SK-N-SH treated with all-trans-retinoic acid at 6 μM for 48 hours (cell line): ENCODE data around the gene WWC2.

Experiments used
- ARNTL ChIP-seq: fragments of 450-650 bp; formaldehyde crosslinking; IDR thresholded peaks from 2 replicates; pipeline ENCODE4 v1.5.0; 2020; ENCODE audit warnings: low read depth, mild to moderate bottlenecking, moderate library complexity, borderline replicate concordance
- BACH2 ChIP-seq: fragments of 250-450 bp; sonication (Bioruptor Pico); IDR thresholded peaks from 2 replicates; pipeline ENCODE4 v1.9.0; 2021; ENCODE audit warnings: mild to moderate bottlenecking, borderline replicate concordance
- CSRNP3 ChIP-seq: fragments of 250-450 bp; sonication (Bioruptor Pico); IDR thresholded peaks from 2 replicates; pipeline ENCODE4 v1.5.1; 2021; ENCODE audit warnings: mild to moderate bottlenecking, moderate library complexity
- ESRRG ChIP-seq: fragments of 250-450 bp; sonication (Bioruptor Pico); IDR thresholded peaks from 2 replicates; pipeline ENCODE4 v1.6.1; 2021; ENCODE audit warnings: mild to moderate bottlenecking
- PATZ1 ChIP-seq: fragments of 250-450 bp; sonication (Bioruptor Pico); IDR thresholded peaks from 2 replicates; pipeline ENCODE4 v1.8.0; 2020; ENCODE audit warnings: mild to moderate bottlenecking, moderate library complexity, borderline replicate concordance
- POU6F1 ChIP-seq: fragments of 250-450 bp; sonication (Bioruptor Pico); IDR thresholded peaks from 2 replicates; pipeline ENCODE4 v1.8.0; 2021; ENCODE audit warnings: low read depth, mild to moderate bottlenecking, moderate library complexity, borderline replicate concordance
- RARB ChIP-seq: fragments of 250-450 bp; sonication (Bioruptor Pico); IDR thresholded peaks from 2 replicates; pipeline ENCODE4 v1.8.0; 2021; ENCODE audit warnings: mild to moderate bottlenecking, moderate library complexity
- SNAI2 ChIP-seq: fragments of 250-450 bp; sonication (Bioruptor Pico); IDR thresholded peaks from 2 replicates; pipeline ENCODE4 v1.5.0; 2020; ENCODE audit warnings: mild to moderate bottlenecking, moderate library complexity
- TSHZ2 ChIP-seq: fragments of 250-450 bp; sonication (Bioruptor Pico); IDR thresholded peaks from 2 replicates; pipeline ENCODE4 v1.5.0; 2020; ENCODE audit warnings: mild to moderate bottlenecking, moderate library complexity
- ZC3H10 ChIP-seq: fragments of 250-450 bp; sonication (Bioruptor Pico); IDR thresholded peaks from 2 replicates; pipeline ENCODE4 v1.5.1; 2021; ENCODE audit warnings: mild to moderate bottlenecking, moderate library complexity
- ZFP30 ChIP-seq: fragments of 450-650 bp; formaldehyde crosslinking; IDR thresholded peaks from 2 replicates; pipeline ENCODE4 v1.5.0; 2022; ENCODE audit warnings: mild to moderate bottlenecking, moderate library complexity
- ZNF70 ChIP-seq: fragments of 450-650 bp; formaldehyde crosslinking; IDR thresholded peaks from 2 replicates; pipeline ENCODE4 v1.5.0; 2020; ENCODE audit warnings: mild to moderate bottlenecking, moderate library complexity
- ZNF8 ChIP-seq: fragments of 450-650 bp; formaldehyde crosslinking; IDR thresholded peaks from 2 replicates; pipeline ENCODE4 v1.5.0; 2020; ENCODE audit warnings: mild to moderate bottlenecking, moderate library complexity

- no peak for TF ChIP-seq BACH2 (CRISPR knock-in tag)
- TF ChIP-seq PATZ1 (CRISPR knock-in tag) = no peak
- no peak for TF ChIP-seq ZFP30 (CRISPR knock-in tag)
- TF ChIP-seq CSRNP3 (CRISPR knock-in tag) = no peak
- TF ChIP-seq ZNF8 (CRISPR knock-in tag) = no peak
- TF ChIP-seq ARNTL (CRISPR knock-in tag) = no peak
- TF ChIP-seq ZNF70 (CRISPR knock-in tag) = no peak
- TF ChIP-seq ESRRG (CRISPR knock-in tag) = no peak
- no peak for TF ChIP-seq RARB (CRISPR knock-in tag)
- TF ChIP-seq SNAI2 (CRISPR knock-in tag) = no peak
- no peak for TF ChIP-seq TSHZ2
- no peak for TF ChIP-seq ZC3H10 (CRISPR knock-in tag)
- TF ChIP-seq POU6F1 = no peak
Measured at GRCh38 chr4:183300070-183300469, 201.0 kb downstream of the WWC2 start.
